GM19239 (cell line): ENCODE results near the gene GLB1L.

Source experiments
- DNase-seq: peaks from one replicate; pipeline ENCODE4 v3.0.0; 2011; ENCODE audit warnings: low spot score; ENCODE audit not compliant: insufficient read length
- FAIRE-seq: peaks from 2 replicates; lab custom pipeline; 2011; peaks lifted over from hg19 to GRCh38; lab: Jason Lieb, UNC

Gene GLB1L

GRCh38 chr2:219228911-219229304, 16.3 kb downstream of the GLB1L start:
- FAIRE-seq = no peak
- no peak for DNase-seq

GRCh38 chr2:219228041-219228910, 17.0 kb downstream of the GLB1L start:
- DNase-seq = no peak
- FAIRE-seq = no peak

- DNase-seq (no peak), FAIRE-seq (no peak)
Observed at GRCh38 chr2:219225350-219225749, 19.9 kb downstream of the GLB1L start.

GRCh38 chr2:219223831-219224610, 21.2 kb downstream of the GLB1L start:
- DNase-seq (no peak), FAIRE-seq (no peak)

- DNase-seq = no peak
- FAIRE-seq = no peak
Observed at GRCh38 chr2:219221957-219222518, 23.2 kb downstream of the GLB1L start.

- DNase-seq (no peak), FAIRE-seq (no peak)
Observed at GRCh38 chr2:219220652-219221402, 24.4 kb downstream of the GLB1L start.

GRCh38 chr2:219219784-219220532, 25.3 kb downstream of the GLB1L start:
- DNase-seq (no peak), FAIRE-seq (no peak)

- peak; percentile 95 for FAIRE-seq
- peak; percentile 95 for DNase-seq
Observed at GRCh38 chr2:219218732-219219701, 26.2 kb downstream of the GLB1L start, which contains the start of gene ABCB6. ABCB6 (minus strand) TSS chr2:219218958; CDS start chr2:219218673, 285 bp downstream.

- DNase-seq (no peak), FAIRE-seq (no peak)
Observed at GRCh38 chr2:219218217-219218731, 27.0 kb downstream of the GLB1L start.

- DNase-seq (no peak), FAIRE-seq (no peak)
Observed at GRCh38 chr2:219216535-219216915, 28.7 kb downstream of the GLB1L start.

- DNase-seq (no peak), FAIRE-seq (no peak)
Observed at GRCh38 chr2:219215871-219216534, 29.2 kb downstream of the GLB1L start.

GRCh38 chr2:219214786-219215185, 30.5 kb downstream of the GLB1L start:
- DNase-seq (no peak), FAIRE-seq (no peak)

- DNase-seq (no peak), FAIRE-seq (no peak)
Observed at GRCh38 chr2:219214141-219214540, 31.1 kb downstream of the GLB1L start.

GRCh38 chr2:219213486-219214071, 31.7 kb downstream of the GLB1L start:
- DNase-seq = no peak
- FAIRE-seq = no peak

GRCh38 chr2:219213026-219213415, 32.2 kb downstream of the GLB1L start:
- FAIRE-seq (no peak), DNase-seq (no peak)

- no peak for DNase-seq
- no peak for FAIRE-seq
Observed at GRCh38 chr2:219210886-219211362, 34.3 kb downstream of the GLB1L start.

- DNase-seq = no peak
- no peak for FAIRE-seq
Observed at GRCh38 chr2:219210196-219210885, 34.9 kb downstream of the GLB1L start.
